ENCODE results near the gene CRX.
"Not testable (repeated sequence)": the region's sequence is repeated elsewhere in the genome, so short reads cannot be mapped to it uniquely, and the experiment has no call there.

The CRX gene

GRCh38 chr19:47780215-47780551 is 41.6 kb upstream of the CRX start:
- no peak for TF ChIP-seq CTCF (IDR thresholded peaks at IDR 0.05; ENCODE audit: low read length, missing control alignments)

GRCh38 chr19:47781590-47782262 is 40.0 kb upstream of the CRX start:
- no peak for TF ChIP-seq CTCF (IDR thresholded peaks at IDR 0.05; ENCODE audit: low read length, missing control alignments)
- H3K4me3 ChIP-seq (replicated peaks; ENCODE audit: low read depth, low read length): no peak overlapping the region

More at GRCh38 chr19:47780215-47780551, 41.6 kb upstream of the CRX start:
- no peak for DNase-seq (ENCODE audit: low read depth)
- H3K4me3 ChIP-seq (replicated peaks; ENCODE audit: low read depth, low read length): peak overlapping the region; percentile 93

GRCh38 chr19:47786566-47786965 is 35.2 kb upstream of the CRX start:
- no peak overlapping the region for H3K4me3 ChIP-seq (replicated peaks; ENCODE audit: low read depth, low read length)
- DNase-seq (ENCODE audit: low read depth): no peak
- no peak for TF ChIP-seq CTCF (IDR thresholded peaks at IDR 0.05; ENCODE audit: low read length, missing control alignments)

More at GRCh38 chr19:47781590-47782262, 40.0 kb upstream of the CRX start:
- no peak for DNase-seq (ENCODE audit: low read depth)

- not testable (repeated sequence) for DNase-seq (ENCODE audit: low read depth)
These were observed 34.4 kb upstream of the CRX start for GRCh38 chr19:47787307-47787706.

GRCh38 chr19:47789811-47790210 is 31.9 kb upstream of the CRX start:
- not testable (repeated sequence) for H3K4me3 ChIP-seq (replicated peaks; ENCODE audit: low read depth, low read length); DNase-seq (ENCODE audit: low read depth)

More at GRCh38 chr19:47787307-47787706, 34.4 kb upstream of the CRX start:
- not testable (repeated sequence) for H3K4me3 ChIP-seq (replicated peaks; ENCODE audit: low read depth, low read length)

GRCh38 chr19:47790398-47790814 is 31.3 kb upstream of the CRX start:
- peak; percentile 85 for TF ChIP-seq CTCF (IDR thresholded peaks at IDR 0.05; ENCODE audit: low read length, missing control alignments)
- DNase-seq (ENCODE audit: low read depth): peak; percentile 73
- H3K4me3 ChIP-seq (replicated peaks; ENCODE audit: low read depth, low read length): no peak overlapping the region

GRCh38 chr19:47792616-47793015 is 29.1 kb upstream of the CRX start:
- H3K4me3 ChIP-seq (replicated peaks; ENCODE audit: low read depth, low read length): no peak overlapping the region
- TF ChIP-seq CTCF (IDR thresholded peaks at IDR 0.05; ENCODE audit: low read length, missing control alignments): no peak
- DNase-seq (ENCODE audit: low read depth): no peak

- TF ChIP-seq CTCF (IDR thresholded peaks at IDR 0.05; ENCODE audit: low read length, missing control alignments): peak; percentile 1
- no peak for DNase-seq (ENCODE audit: low read depth)
- no peak overlapping the region for H3K4me3 ChIP-seq (replicated peaks; ENCODE audit: low read depth, low read length)
These were observed 27.2 kb upstream of the CRX start for GRCh38 chr19:47794526-47794925.
